ENCODE data around the gene SIGLECL1.

The SIGLECL1 gene

GRCh38 chr19:51297406-51297805 lies 46.5 kb downstream of the SIGLECL1 start:
- no peak for DNase-seq

DNA sequence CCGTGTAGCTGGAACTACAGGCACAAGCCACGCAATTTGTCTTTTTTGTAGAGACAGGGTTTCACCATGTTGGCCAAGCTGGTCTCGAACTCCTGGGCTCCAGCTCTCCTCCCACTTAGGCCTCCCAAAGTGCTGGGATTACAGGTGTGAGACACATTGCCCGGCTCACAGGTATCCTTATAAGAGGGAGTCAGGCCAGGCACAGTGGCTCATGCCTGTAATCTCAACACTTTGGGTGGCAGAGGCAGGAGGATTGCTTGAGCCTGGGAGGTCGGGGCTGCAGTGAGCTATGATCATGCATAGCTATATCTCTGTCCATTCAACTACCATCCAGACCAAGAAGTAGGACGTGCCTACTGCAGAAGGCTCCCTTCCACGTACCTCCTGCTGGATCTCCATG lies 50.4 kb downstream of the SIGLECL1 start:
- DNase-seq, result no peak

DNA sequence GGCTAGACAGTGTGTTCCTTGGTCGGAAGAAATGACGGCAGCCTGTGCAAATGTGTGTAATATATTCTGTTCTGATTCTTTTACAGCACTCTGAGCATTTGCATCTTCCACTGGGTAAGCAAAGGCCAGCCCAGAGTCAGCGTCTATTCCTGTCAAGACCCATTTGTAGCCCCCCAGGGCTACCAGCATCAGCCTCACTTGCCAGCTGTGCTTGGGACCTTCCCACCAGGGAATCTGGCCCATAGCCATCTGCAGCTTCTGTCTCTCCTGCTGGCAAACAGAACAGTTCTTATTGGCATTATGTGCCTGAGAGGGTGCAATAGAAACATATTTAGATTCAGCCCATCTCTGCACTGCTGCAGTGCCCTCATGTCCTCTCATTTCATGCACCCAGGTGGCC lies 54.6 kb downstream of the SIGLECL1 start:
- no peak for DNase-seq

GRCh38 chr19:51311351-51312257 lies 60.7 kb downstream of the SIGLECL1 start, which contains the start of gene IGLON5:
TSS of gene IGLON5 (plus strand) at chr19:51311644. CDS start at chr19:51311848, 204 bp downstream.
- DNase-seq, result no peak

- no peak for DNase-seq
Observed at GRCh38 chr19:51316688-51317087, 65.8 kb downstream of the SIGLECL1 start.

GRCh38 chr19:51317376-51317775 lies 66.5 kb downstream of the SIGLECL1 start:
- no peak for DNase-seq

DNA sequence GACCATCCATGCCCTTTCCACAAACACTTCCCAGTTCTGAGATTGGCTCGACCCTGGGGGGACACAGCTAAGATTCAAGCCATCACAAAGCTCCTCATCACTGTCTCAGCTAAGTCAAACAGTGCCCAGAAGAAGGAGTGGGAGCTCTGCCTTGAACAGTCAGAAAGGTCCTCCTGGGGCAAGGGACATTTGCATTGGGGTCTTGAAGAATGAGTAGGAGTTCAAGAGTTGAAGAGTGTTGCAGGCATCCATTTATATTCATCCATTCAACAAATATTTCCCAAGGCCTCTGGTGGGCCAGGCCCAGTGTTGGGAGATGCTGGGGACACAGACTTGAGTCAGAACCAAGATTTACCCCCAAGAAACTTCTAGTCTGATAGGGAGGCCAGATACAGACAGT lies 67.1 kb downstream of the SIGLECL1 start:
- no peak for DNase-seq
